GM12873 (cell line): ENCODE results near the gene TRIO.

Source experiments
- TF ChIP-seq, protein P1 (sequence below): IDR thresholded peaks from 2 replicates; pipeline ENCODE4 v1.5.1; 2012; ENCODE audit warnings: low read depth, mild to moderate bottlenecking, moderate library complexity, low read length, control low read depth; ENCODE audit not compliant: insufficient read depth; ENCODE audit errors: missing control alignments

Gene TRIO

GRCh38 chr5:14142827-14143545, at the start of gene TRIO:
Gene TRIO (plus strand): TSS chr5:14143342. CDS start chr5:14143726, 384 bp downstream.
- TF ChIP-seq, protein P1, sequence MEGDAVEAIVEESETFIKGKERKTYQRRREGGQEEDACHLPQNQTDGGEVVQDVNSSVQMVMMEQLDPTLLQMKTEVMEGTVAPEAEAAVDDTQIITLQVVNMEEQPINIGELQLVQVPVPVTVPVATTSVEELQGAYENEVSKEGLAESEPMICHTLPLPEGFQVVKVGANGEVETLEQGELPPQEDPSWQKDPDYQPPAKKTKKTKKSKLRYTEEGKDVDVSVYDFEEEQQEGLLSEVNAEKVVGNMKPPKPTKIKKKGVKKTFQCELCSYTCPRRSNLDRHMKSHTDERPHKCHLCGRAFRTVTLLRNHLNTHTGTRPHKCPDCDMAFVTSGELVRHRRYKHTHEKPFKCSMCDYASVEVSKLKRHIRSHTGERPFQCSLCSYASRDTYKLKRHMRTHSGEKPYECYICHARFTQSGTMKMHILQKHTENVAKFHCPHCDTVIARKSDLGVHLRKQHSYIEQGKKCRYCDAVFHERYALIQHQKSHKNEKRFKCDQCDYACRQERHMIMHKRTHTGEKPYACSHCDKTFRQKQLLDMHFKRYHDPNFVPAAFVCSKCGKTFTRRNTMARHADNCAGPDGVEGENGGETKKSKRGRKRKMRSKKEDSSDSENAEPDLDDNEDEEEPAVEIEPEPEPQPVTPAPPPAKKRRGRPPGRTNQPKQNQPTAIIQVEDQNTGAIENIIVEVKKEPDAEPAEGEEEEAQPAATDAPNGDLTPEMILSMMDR = peak; percentile 54

DNA sequence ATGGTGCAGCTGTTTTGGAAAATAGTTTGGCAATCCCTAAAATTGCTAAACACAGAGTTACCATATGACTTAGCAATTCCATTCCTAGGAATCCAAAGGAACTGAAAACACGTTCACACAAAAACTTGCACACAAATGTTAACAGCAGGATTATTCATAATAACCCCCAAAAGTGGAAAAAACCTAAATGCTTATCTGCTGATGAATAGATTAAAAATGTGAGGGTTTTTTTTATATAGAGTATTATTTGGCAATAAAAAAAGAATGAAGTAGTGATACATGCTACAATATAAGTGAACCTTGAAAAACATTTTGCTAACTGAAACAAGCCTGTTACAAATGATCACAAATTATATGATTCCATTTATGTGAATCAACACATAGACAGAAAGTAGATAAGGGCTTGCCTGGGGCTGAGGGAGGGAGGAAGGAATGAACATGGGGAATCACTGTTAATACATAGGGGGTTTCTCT, 45.1 kb upstream of the TRIO start:
- TF ChIP-seq, protein P1 = no peak

GRCh38 chr5:14100281-14100680, 42.9 kb upstream of the TRIO start:
- TF ChIP-seq, protein P1 = no peak

DNA sequence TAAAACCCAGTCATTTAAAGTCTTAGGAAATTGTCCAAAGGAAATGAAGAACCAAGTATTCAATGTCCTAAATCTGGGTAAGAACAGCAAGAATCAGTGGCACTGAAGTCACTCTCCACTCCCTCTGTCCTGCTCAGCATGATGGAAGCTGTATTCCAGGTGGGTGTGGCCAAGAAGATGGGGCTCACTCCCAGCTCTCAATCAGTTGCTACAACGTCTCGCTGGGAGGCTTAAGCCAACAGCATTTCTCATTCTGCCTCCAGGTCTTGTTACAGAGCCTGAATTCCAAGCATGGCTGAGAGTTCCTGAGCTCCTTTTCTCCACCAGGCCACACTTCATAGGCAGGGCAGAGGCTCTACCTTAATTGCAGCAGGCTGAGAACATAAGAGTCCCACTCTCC, 41.2 kb upstream of the TRIO start:
- TF ChIP-seq, protein P1 = no peak

GRCh38 chr5:14102666-14103065, 40.5 kb upstream of the TRIO start:
- TF ChIP-seq, protein P1 = no peak

DNA sequence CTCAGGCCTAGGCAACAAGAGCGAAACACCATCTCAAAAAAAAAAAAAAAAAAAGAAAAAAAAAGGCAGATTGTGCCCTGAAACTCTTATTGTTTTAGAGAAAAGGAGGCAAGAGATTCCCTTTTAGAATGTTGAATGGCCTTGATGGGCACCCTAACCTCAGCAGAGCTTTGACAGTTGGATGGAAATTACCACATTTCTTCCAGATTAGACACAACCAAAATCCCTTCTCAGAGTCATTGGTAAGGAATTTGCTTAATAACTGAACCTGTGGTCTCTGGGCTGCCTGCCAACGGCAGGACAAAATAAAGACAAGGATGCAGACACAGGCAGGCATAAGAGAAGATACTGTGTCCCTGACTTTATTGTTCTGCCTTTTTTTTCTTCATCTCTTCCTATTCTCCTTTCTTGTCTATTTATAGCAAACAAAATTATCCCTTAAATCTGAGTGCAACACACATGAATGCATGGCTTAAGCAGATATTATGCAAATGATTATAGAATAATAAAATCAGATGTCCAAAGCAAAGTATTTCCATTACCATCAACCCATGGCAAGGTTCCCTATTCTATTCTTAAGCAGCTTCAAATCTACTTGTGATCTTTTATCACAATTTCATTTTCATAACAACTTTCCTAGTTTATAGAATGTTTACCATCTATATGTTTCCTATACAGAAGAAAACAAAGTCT, 37.3 kb upstream of the TRIO start:
- TF ChIP-seq, protein P1 = no peak

DNA sequence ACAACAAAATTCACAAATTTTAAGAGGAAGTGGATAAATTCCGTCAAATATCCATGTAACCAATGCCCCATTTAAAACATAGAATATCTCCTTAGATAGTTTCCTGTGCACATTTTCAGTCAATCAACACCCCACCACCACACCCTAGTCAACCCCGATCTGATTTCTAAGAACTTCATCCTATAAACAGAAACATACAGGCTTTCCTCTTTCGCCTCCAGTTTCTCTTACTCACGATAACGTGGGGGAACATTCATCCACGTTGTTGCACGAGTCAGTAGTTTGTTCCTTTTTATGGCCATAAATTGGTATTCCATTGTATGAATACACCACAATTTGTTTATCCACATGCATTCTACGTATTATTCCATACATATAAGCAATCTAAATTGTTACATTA, 35.6 kb upstream of the TRIO start:
- TF ChIP-seq, protein P1 = no peak
